Skeletal muscle tissue (tissue), 4 donors: ENCODE data around the gene TIMM13. TPM values are rescaled to one million over a fixed set of nuclear protein-coding genes. Genes with fewer than 3 reads are reported as not detected.
A peak's percentile ranks its signal among the peaks of the same experiment; 100 is the strongest.
"Not testable (repeated sequence)": the region's sequence is repeated elsewhere in the genome, so short reads cannot be mapped to it uniquely, and the experiment has no call there.

Source experiments
- H3K27ac ChIP-seq: one replicate; pipeline ENCODE4 v1.7.0; 2013; ENCODE audit warnings: mild to moderate bottlenecking, low read depth, low read length, inconsistent platforms
- H3K27me3 ChIP-seq, 3 donors: one replicate each; pipeline ENCODE4 v1.7.0; 2013; ENCODE audit warnings: low read length in 3 of 3; ENCODE audit not compliant: control insufficient read depth in 3 of 3, insufficient read depth in 3 of 3
- H3K36me3 ChIP-seq, 3 donors: one replicate each; pipeline ENCODE4 v1.7.0; 2013; ENCODE audit warnings: low read length in 3 of 3; ENCODE audit not compliant: control insufficient read depth in 3 of 3, insufficient read depth in 3 of 3
- H3K4me1 ChIP-seq, 3 donors: one replicate each; pipeline ENCODE4 v1.7.0; 2013; ENCODE audit warnings: low read length in 3 of 3, mild to moderate bottlenecking in 3 of 3; ENCODE audit not compliant: control insufficient read depth in 3 of 3, insufficient read depth in 3 of 3
- H3K4me3 ChIP-seq, 3 donors: one replicate each; pipeline ENCODE4 v1.7.0; 2013; ENCODE audit warnings: low read length in 3 of 3
- H3K9ac ChIP-seq, 3 donors: one replicate each; pipeline ENCODE4 v1.7.0; 2013; ENCODE audit warnings: low read length in 3 of 3, mild to moderate bottlenecking in 3 of 3, moderate library complexity in 2 of 3, low read depth in 1 of 3
- H3K9me3 ChIP-seq, 3 donors: one replicate each; pipeline ENCODE4 v1.7.0; 2013; ENCODE audit warnings: low read length in 3 of 3; ENCODE audit not compliant: control insufficient read depth in 3 of 3
- total RNA-seq: library from RNA; depleted of rRNA; stranded (reverse); fragments of >200 nt; gene quantifications from one replicate; pipeline ENCODE4 v1.2.3, GENCODE V29; 2014
- donor health status: Osteomylitis.

Gene TIMM13
- total RNA-seq, 1 donor from 2014 or later = 29.7 TPM

GRCh38 chr19:2464389-2464788, 37.0 kb upstream of the TIMM13 start:
- Histone ChIP-seq H3K36me3 (no peaks in the 10 kb centered on the region), H3K4me1 (peaks cover 7 to 20% (median 12%) of the 10 kb centered on the region in 3 donors), H3K9ac (no peak overlapping the region), H3K4me3 (no peak overlapping the region), H3K27me3 (no peaks in the 10 kb centered on the region), H3K27ac (no peak overlapping the region), H3K9me3 (no peaks in the 10 kb centered on the region)

DNA sequence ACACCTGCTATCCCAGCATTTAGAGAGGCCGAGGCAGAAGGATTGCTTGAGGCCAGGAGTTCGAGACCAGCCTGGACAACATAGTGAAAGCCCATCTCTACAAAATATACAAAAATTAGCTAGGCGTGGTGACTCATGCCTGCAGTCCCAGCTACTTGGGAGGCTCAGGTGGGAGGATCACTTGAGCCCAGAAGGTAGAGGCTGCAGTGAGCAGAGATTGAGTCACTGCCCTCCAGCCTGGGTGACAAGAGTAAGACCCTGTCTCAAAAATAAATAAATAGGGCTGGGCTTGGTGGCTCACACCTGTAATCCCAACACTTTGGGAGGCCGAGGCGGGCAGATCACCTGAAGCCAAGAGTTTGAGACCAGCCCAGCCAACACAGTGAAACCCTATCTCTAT, 36.3 kb upstream of the TIMM13 start:
- H3K9ac ChIP-seq, H3K27ac ChIP-seq: not testable (repeated sequence)
- peaks cover 7 to 17% (median 12%) of the 10 kb centered on the region in 3 donors for H3K4me1 ChIP-seq

DNA sequence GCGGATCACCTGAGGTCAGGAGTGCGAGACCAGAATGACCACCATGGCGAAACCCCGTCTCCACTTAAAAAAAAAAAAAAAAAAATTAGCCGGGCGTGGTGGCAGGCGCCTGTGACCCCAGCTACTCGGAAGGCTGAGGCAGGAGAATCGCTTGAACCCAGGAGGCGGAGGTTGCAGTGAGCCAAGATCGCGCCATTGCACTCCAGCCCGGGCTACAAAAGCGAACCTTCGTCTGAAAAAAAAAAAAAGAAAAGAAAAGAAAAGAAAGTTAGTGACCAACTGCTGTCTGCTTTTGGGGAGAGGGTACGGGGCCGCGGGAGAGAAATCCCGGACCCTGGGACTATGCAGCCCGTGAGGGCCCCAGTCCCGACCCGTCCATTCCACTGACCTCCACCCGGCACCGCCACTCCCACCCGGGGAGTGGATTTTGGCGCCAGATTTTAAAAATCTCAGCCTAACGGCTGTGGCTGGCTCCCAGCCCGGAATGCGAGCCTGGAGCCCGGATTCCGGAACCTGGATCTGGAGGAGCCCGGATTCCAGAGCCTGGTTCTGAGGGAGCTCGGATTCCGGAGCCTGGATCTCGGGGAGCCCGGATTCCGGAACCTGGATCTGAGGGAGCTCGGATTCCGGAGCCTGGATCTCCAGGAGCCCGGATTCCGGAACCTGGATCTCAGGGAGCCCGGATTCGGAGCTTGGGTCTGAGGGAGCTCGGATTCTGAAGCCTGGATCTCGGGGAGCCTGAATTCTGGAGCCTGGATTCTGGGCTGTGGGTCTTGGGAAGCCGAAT, 35.4 kb upstream of the TIMM13 start:
- H3K27ac ChIP-seq = no peak overlapping the region
- peak overlapping the region; percentile 48 to 73 (median 70) for H3K4me3 ChIP-seq
- peak overlapping the region in 2 of 3 donors; percentile 56 to 70 for H3K9ac ChIP-seq
- no peaks in the 10 kb centered on the region for H3K36me3 ChIP-seq
- peaks cover 7 to 17% (median 12%) of the 10 kb centered on the region in 3 donors for H3K4me1 ChIP-seq
- no peaks in the 10 kb centered on the region for H3K27me3 ChIP-seq
- H3K9me3 ChIP-seq = no peaks in the 10 kb centered on the region

More for the DNA sequence above, 36.3 kb upstream of the TIMM13 start:
- not testable (repeated sequence) for H3K4me3 ChIP-seq, H3K36me3 ChIP-seq, H3K9me3 ChIP-seq, H3K27me3 ChIP-seq

DNA sequence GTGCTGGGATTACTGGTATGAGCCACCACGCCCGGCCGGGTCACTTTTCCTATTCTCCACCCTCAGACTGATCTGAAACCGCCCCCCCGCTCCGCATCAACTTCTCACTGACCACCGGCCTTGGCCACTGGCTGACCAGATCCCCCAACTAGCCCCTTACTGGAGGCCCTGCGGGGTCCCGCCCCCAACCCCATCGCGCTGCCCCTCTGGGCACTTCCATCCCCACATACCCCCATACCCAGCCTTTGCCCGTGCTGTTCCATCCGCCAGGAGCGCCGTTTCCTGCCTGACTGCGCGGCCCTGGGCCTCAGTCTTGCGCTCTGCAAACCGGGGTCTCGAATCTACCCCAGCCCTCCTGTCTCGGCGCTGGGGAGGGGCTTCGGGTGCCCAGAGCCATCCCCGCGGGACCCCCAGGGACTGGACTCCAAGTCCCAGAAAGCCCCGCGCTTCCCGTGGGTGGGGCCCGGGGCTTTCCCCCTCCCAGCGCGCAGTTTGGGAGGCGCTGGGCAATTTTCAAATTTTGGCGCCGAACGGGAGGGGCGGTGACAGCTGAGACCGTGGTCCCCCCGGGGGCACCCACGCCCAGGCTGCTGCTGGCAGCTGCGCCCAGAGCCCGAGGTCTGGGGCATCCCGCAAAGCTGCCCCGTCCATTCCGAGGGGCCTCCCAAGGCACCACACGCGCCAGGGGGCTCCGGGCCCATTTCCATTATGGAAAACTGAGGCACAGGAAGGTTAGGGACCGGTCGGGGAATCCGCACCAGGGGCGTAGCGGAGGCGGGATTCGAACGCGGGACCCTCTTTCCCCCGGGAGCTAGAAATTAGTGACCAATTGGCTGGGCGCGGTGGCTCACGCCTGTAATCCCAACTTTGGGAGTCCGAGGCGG, 34.6 kb upstream of the TIMM13 start:
- H3K9me3 ChIP-seq = no peaks in the 10 kb centered on the region
- H3K4me1 ChIP-seq = peaks cover 7 to 17% (median 12%) of the 10 kb centered on the region in 3 donors
- H3K4me3 ChIP-seq = peak overlapping the region; percentile 68 to 73 (median 70)
- H3K27ac ChIP-seq = no peak overlapping the region
- no peaks in the 10 kb centered on the region for H3K27me3 ChIP-seq
- peak overlapping the region in 2 of 3 donors; percentile 56 to 70 for H3K9ac ChIP-seq
- no peaks in the 10 kb centered on the region for H3K36me3 ChIP-seq

DNA sequence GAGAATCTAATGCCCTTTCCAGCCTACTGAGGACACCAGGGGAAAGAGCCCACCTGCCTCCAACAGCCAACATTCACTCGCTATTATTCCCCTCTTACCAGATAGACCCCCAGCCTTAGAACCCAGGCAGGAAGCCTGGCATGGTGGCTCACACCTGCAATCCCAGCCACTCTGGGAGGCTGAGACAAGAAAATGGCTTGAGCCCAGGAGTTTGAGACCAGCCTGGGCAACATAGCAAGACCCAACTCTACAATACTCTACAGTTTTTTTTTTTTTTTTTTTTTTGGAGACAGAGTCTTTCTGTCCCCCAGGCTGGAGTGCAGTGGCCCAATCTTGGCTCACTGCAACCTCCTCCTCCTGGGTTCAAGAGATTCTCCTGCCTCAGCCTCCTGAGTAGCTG, 32.9 kb upstream of the TIMM13 start:
- Histone ChIP-seq H3K9ac (no peak overlapping the region), H3K9me3 (no peaks in the 10 kb centered on the region), H3K36me3 (no peaks in the 10 kb centered on the region), H3K4me3 (no peak overlapping the region), H3K27ac (no peak overlapping the region), H3K27me3 (no peaks in the 10 kb centered on the region), H3K4me1 (peaks cover 16 to 25% (median 23%) of the 10 kb centered on the region in 3 donors)

DNA sequence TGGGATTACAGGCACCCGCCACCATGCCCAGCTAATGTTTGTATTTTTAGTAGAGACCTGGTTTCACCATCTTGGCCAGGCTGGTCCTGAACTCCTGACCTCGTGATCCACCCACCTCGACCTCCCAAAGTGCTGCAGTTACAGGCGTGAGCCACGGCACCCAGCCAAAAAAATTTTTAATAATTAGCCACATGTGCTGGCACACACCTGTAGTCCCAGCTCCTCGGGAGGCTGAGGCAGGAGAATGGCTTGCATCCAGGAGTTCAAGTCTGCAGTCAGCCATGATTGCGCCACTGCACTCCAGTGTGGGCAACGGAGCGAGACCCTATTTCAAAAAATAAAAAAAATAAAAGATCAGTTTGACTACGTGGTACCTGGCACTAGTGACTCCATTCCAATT, 31.4 kb upstream of the TIMM13 start:
- not testable (repeated sequence) for H3K27me3 ChIP-seq, H3K27ac ChIP-seq, H3K36me3 ChIP-seq, H3K9me3 ChIP-seq, H3K9ac ChIP-seq, H3K4me3 ChIP-seq
- peaks cover 16 to 25% (median 23%) of the 10 kb centered on the region in 3 donors for H3K4me1 ChIP-seq

GRCh38 chr19:2458054-2458453, 30.7 kb upstream of the TIMM13 start:
- no peaks in the 10 kb centered on the region for H3K9me3 ChIP-seq
- H3K27me3 ChIP-seq = no peaks in the 10 kb centered on the region
- H3K27ac ChIP-seq = no peak overlapping the region
- H3K9ac ChIP-seq = no peak overlapping the region
- H3K4me1 ChIP-seq = peaks cover 16 to 25% (median 23%) of the 10 kb centered on the region in 3 donors
- no peak overlapping the region for H3K4me3 ChIP-seq
- H3K36me3 ChIP-seq = no peaks in the 10 kb centered on the region

DNA sequence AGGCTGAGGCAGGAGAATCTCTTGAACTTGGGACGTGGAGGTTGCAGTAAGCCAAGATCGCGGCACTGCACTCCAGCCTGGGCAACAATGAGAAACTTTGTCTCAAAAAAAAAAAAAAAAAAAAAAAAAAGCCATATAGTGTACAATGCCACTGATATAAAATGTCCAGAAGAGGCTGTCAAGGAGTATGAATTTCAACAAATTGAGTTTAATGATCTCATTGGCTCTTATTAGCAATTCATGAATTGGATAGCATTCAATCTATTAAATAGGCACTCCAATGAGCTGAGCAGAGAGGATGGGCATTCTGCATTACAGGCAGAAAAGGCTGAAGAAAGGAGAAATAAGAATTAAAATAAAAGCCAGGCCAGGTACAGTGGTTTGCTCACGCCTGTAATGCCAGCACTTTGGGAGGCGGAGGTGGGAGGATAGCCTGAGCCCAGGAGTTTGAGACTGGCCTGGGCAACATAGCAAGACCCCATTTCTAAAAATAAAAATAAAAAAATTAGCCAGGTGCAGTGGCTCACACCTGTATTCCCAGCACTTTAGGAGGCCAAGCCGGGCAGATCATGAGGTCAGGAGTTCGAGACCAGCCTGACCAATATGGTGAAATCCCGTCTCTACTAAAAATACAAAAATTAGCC, 30.1 kb upstream of the TIMM13 start:
- Histone ChIP-seq H3K36me3 (no peaks in the 10 kb centered on the region), H3K9me3 (no peaks in the 10 kb centered on the region), H3K27me3 (no peaks in the 10 kb centered on the region), H3K9ac (peak overlapping the region in 2 of 3 donors; percentile 62 to 65), H3K4me1 (peaks cover 16 to 23% (median 21%) of the 10 kb centered on the region in 3 donors), H3K4me3 (peak overlapping the region; percentile 67 to 78 (median 73)), H3K27ac (no peak overlapping the region)

- Histone ChIP-seq H3K9me3 (no peaks in the 10 kb centered on the region), H3K4me3 (peak overlapping the region; percentile 69 to 79 (median 69)), H3K36me3 (no peaks in the 10 kb centered on the region), H3K9ac (peak overlapping the region; percentile 74 to 86 (median 86)), H3K4me1 (peaks cover 8 to 11% (median 8%) of the 10 kb centered on the region in 3 donors), H3K27me3 (no peaks in the 10 kb centered on the region), H3K27ac (no peak overlapping the region)
These were observed 28.6 kb upstream of the TIMM13 start for GRCh38 chr19:2455851-2456570.
